BJ (cell line): Measurements from ENCODE around the gene C11orf52. TPM values are rescaled to one million over a fixed set of nuclear protein-coding genes. Genes with fewer than 3 reads are reported as not detected.
A peak's percentile ranks its signal among the peaks of the same experiment; 100 is the strongest.

Experiments
- CTCF ChIA-PET: fragments of 350-600 bp; formaldehyde crosslinking; extraction: SDS; loops from one replicate; lab custom pipeline; 2021; ENCODE audit warnings: antibody characterized with exemption, inconsistent platforms; lab: Yijun Ruan, JAX
- POLR2A ChIA-PET: fragments of 300-600 bp; sonication (Branson Sonifier 250); formaldehyde crosslinking; extraction: SDS; loops from one replicate; lab custom pipeline; 2021; ENCODE audit warnings: antibody characterized with exemption; lab: Charles Lee
- DNase-seq: peaks from one replicate; pipeline ENCODE4 v3.0.0-alpha.2; 2011; ENCODE audit warnings: low read depth
- H3K27me3 ChIP-seq: 2 replicates; pipeline ENCODE4 v1.6.0; 2011; ENCODE audit warnings: low read length; ENCODE audit not compliant: control insufficient read depth, insufficient read depth
- H3K36me3 ChIP-seq: 2 replicates; pipeline ENCODE4 v1.5.1; 2011; ENCODE audit warnings: low read length; ENCODE audit not compliant: control insufficient read depth, insufficient read depth
- H3K4me3 ChIP-seq: 2 replicates; pipeline ENCODE4 v1.5.1; 2011; ENCODE audit warnings: low read depth, mild to moderate bottlenecking, control low read depth, low read length
- CTCF ChIP-seq: IDR thresholded peaks from 2 replicates; pipeline ENCODE4 v1.5.1; 2011; ENCODE audit warnings: low read depth, mild to moderate bottlenecking, control low read depth, inconsistent platforms, low read length, moderate library complexity; ENCODE audit not compliant: insufficient read depth
- polyA plus RNA-seq: library from polyadenylated mRNA; depleted of rRNA; stranded (reverse); fragments of >200 nt; gene quantifications from 2 replicates; pipeline ENCODE4 v1.2.3, GENCODE V29; 2011

C11orf52 gene
- polyA plus RNA-seq, 1 experiment: 2.9 TPM

GRCh38 chr11:111913031-111913861, 5.5 kb upstream of the C11orf52 start:
- no peak for DNase-seq
- POLR2A ChIA-PET: interaction anchor here (0.6 to 0.7 kb wide), 3 partner anchors 13 to 172 kb away, joined by 3 to 4 read pairs (median 3); no protein-coding TSS in a partner anchor

DNA sequence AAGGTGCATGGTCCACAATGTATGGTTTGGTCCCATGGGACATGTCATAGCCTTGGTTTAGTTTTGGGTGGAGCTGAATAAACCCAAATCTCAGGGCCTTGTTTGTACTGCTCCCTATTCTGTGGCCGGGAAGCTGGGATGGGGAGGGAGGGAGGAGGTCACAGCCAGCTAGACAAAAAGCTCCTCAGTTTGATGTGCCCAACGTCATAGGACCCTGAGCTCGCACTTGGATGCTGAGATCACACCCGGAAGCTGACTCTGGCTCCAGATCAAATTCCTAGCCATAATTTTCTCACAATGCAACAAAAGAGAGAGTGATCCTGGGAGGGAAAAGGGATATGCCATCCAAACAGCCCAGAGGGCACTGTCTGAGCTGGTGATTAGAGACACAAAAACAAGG, 4.7 kb upstream of the C11orf52 start:
- CTCF ChIA-PET: interaction anchor here (0.5 to 1.4 kb wide), 7 partner anchors 10 to 68 kb away, joined by 3 to 7 read pairs (median 3); no protein-coding TSS in a partner anchor
- POLR2A ChIA-PET: interaction anchor here (1.2 kb wide), 1 partner anchor 13 kb away, joined by 4 read pairs; no protein-coding TSS in a partner anchor

More at GRCh38 chr11:111913031-111913861, 5.5 kb upstream of the C11orf52 start:
- CTCF ChIA-PET: interaction anchor here (0.7 to 1.2 kb wide), 4 partner anchors 11 to 56 kb away, joined by 3 to 7 read pairs (median 4); no protein-coding TSS in a partner anchor
- Histone ChIP-seq H3K27me3 (no peaks in the 10 kb centered on the region), H3K36me3 (peaks cover 1% of the 10 kb centered on the region; the same call in 1 of the 2 replicates), H3K4me3 (peak overlapping the region; percentile 46)
- TF ChIP-seq CTCF: no peak

GRCh38 chr11:111916768-111917167, 1.9 kb upstream of the C11orf52 start:
- Histone ChIP-seq H3K27me3 (no peaks in the 10 kb centered on the region), H3K36me3 (no peaks in the 10 kb centered on the region), H3K4me3 (no peak overlapping the region)
- ChIA-PET POLR2A (no interaction called here), CTCF (no interaction called here)
- DNase-seq: no peak
- no peak for TF ChIP-seq CTCF

More for the DNA sequence above, 4.7 kb upstream of the C11orf52 start:
- H3K4me3 ChIP-seq: peak overlapping the region; percentile 46
- H3K36me3 ChIP-seq: peaks cover 1% of the 10 kb centered on the region; the same call in 1 of the 2 replicates
- TF ChIP-seq CTCF: no peak
- H3K27me3 ChIP-seq: no peaks in the 10 kb centered on the region
- peak; percentile 53 for DNase-seq

- ChIA-PET CTCF (interaction anchor here (1.2 kb wide), 1 partner anchor 80 kb away, joined by 4 read pairs; no protein-coding TSS in a partner anchor), POLR2A (no interaction called here)
- TF ChIP-seq CTCF: no peak
- DNase-seq: no peak
- no peak overlapping the region for H3K4me3 ChIP-seq
- no peaks in the 10 kb centered on the region for H3K27me3 ChIP-seq
- H3K36me3 ChIP-seq: no peaks in the 10 kb centered on the region
These were observed 1.4 kb upstream of the C11orf52 start for GRCh38 chr11:111917312-111917711.

DNA sequence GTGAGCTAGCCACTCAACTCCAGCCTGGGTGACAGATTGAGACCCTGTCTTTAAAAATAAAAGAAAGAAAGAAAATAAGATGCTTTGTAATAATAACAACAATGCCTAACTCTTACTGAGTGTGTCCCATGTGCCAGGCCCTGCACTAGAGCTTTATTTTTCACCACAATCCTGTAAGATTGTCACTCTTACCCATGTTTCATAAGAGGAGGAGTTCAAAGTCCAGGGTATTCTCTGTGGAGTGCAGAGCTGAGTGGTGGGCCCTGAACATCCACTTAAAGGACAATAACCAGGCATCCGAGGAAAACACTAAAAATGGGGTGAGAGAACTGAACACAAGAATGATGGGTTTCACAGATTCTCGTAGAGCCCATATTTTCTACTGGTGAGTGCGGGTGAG, 925 bp upstream of the C11orf52 start:
- DNase-seq: no peak
- no peak for TF ChIP-seq CTCF
- H3K4me3 ChIP-seq: no peak overlapping the region
- no peaks in the 10 kb centered on the region for H3K36me3 ChIP-seq
- H3K27me3 ChIP-seq: no peaks in the 10 kb centered on the region
- POLR2A ChIA-PET: no interaction called here
- CTCF ChIA-PET: interaction anchor here (1.2 kb wide), 1 partner anchor 79 kb away, joined by 4 read pairs; no protein-coding TSS in a partner anchor
